Uterus (tissue), 4 donors: Measurements from ENCODE around the gene ACSL3. TPM values are rescaled to one million over a fixed set of nuclear protein-coding genes. Genes with fewer than 3 reads are reported as not detected.

Source experiments
- DNase-seq, 2 donors: peaks; one replicate each; pipeline ENCODE4 v3.0.0-alpha.2; 2019 to 2020
- H3K27ac ChIP-seq, 2 donors: fragments of 200-600 bp; sonication (generic); 1 replicate in 1 of 2; 2 replicates in 1 of 2; pipeline ENCODE4 v1.5.1; 2016 to 2018
- H3K27me3 ChIP-seq, 2 donors: fragments of 200-600 bp; sonication (generic); one replicate each; pipeline ENCODE4 v1.5.1; 2018 to 2019; ENCODE audit warnings: control low read depth in 1 of 2
- H3K36me3 ChIP-seq, 2 donors: fragments of 200-600 bp; sonication (generic); one replicate each; pipeline ENCODE4 v1.5.1; 2019; ENCODE audit warnings: control low read depth in 1 of 2
- H3K4me1 ChIP-seq, 2 donors: fragments of 200-600 bp; sonication (generic); one replicate each; pipeline ENCODE4 v1.5.1; 2018 to 2019; ENCODE audit warnings: control low read depth in 1 of 2
- H3K4me3 ChIP-seq, 2 donors: fragments of 200-600 bp; sonication (generic); 1 replicate in 1 of 2; 2 replicates in 1 of 2; pipeline ENCODE4 v1.5.1; 2018 to 2019; ENCODE audit warnings: mild to moderate bottlenecking in 1 of 2
- H3K9me3 ChIP-seq, 2 donors: fragments of 200-600 bp; sonication (generic); one replicate each; pipeline ENCODE4 v1.5.1; 2019; ENCODE audit warnings: control low read depth in 1 of 2
- POLR2A ChIP-seq, 2 donors: fragments of 450-650 bp; IDR thresholded peaks; one replicate each; pipeline ENCODE4 v1.6.1; 2016; ENCODE audit warnings: antibody characterized with exemption in 2 of 2, mild to moderate bottlenecking in 1 of 2, moderate library complexity in 1 of 2
- intact Hi-C: fragments of 100-400 bp; cut with DNase I; formaldehyde crosslinking; loops from one replicate; pipeline ENCODE4 v1.15.1; 2023; ENCODE audit warnings: low total_unique reads
- total RNA-seq, 4 donors: library from RNA; depleted of rRNA in 3 of 4; stranded (reverse); fragments of >200 nt in 3 of 4; gene quantifications; one replicate each; pipeline versions ENCODE4 v1.1.0 to v1.2.4, GENCODE V29; 2014 to 2023
- TF ChIP-seq, protein P1 (sequence below), 4 experiments: fragments of 200-600 bp in 2 of 4; fragments of 450-650 bp in 2 of 4; sonication (generic) in 2 of 4; IDR thresholded peaks; one replicate each; pipeline ENCODE4 v1.5.1; 2016 to 2019; ENCODE audit warnings: antibody characterized with exemption in 4 of 4, mild to moderate bottlenecking in 2 of 4, moderate library complexity in 1 of 4
- donor health status: DM: yes; HTN: yes; CAD: no.

The ACSL3 gene
- total RNA-seq, 4 donors from 2014 or later = 39.7 to 101 (median 61.2) TPM

DNA sequence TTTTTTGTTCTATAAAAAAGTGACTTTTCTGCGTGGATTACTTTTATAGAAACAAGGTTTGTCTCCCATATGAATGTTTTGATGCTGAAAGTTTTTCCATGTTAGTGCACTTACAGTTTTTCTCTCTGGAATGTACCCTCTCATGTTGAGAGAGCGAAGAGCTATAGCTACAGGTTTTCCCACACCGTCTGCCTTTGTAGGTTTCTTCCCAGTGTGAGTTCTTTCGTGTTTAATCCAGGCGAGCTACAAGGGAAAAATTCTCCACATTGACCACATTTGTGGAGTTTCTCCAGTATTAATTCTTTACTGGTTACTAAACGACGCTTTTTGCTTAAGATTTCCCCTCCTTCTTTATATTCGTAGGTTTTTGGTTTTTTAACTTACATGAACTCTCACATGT, 85.1 kb downstream of the ACSL3 start:
- TF ChIP-seq POLR2A (IDR thresholded peaks at IDR 0.05) = no peak
- TF ChIP-seq, protein P1, sequence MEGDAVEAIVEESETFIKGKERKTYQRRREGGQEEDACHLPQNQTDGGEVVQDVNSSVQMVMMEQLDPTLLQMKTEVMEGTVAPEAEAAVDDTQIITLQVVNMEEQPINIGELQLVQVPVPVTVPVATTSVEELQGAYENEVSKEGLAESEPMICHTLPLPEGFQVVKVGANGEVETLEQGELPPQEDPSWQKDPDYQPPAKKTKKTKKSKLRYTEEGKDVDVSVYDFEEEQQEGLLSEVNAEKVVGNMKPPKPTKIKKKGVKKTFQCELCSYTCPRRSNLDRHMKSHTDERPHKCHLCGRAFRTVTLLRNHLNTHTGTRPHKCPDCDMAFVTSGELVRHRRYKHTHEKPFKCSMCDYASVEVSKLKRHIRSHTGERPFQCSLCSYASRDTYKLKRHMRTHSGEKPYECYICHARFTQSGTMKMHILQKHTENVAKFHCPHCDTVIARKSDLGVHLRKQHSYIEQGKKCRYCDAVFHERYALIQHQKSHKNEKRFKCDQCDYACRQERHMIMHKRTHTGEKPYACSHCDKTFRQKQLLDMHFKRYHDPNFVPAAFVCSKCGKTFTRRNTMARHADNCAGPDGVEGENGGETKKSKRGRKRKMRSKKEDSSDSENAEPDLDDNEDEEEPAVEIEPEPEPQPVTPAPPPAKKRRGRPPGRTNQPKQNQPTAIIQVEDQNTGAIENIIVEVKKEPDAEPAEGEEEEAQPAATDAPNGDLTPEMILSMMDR (IDR thresholded peaks at IDR 0.05) = no peak
- no peaks in the 10 kb centered on the region for H3K36me3 ChIP-seq
- intact Hi-C loops = no loop called here
- no peak overlapping the region for H3K4me3 ChIP-seq
- no peaks in the 10 kb centered on the region for H3K4me1 ChIP-seq
- H3K9me3 ChIP-seq = no peaks in the 10 kb centered on the region
- no peak for DNase-seq
- H3K27ac ChIP-seq = no peak overlapping the region
- H3K27me3 ChIP-seq = no peaks in the 10 kb centered on the region

DNA sequence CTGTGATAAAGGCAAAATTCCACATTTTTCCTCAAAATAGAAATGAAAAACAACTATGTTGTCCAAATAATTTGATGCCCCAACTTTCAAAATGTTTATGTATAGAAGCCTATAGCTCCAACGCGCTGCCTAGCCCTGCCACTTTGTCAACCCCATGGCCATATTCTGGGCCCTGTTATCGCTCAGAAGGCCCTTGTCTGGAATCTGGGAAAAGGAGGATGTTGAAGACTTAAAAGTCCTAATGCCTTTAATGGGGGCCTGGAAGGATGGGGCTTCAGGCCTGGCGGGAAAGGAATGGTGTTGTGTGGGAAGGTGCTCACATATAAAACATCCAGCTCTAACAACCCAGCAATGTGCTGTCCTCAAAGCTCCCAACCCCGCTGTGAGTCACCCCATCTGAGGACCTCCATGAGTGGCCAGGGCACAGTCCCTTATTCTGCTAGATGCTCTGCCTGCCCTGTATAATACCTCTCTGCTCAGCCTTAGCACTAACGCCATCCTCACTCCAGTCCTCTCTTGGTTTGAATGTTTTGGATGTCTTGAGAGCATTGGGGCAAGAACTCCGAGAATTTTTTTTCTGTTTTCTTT, 86.0 kb downstream of the ACSL3 start:
- Histone ChIP-seq H3K27ac (no peak overlapping the region), H3K9me3 (no peaks in the 10 kb centered on the region), H3K27me3 (no peaks in the 10 kb centered on the region), H3K36me3 (no peaks in the 10 kb centered on the region), H3K4me3 (no peak overlapping the region), H3K4me1 (no peaks in the 10 kb centered on the region)
- intact Hi-C loops = no loop called here
- DNase-seq = no peak
- TF ChIP-seq, protein P1 (IDR thresholded peaks at IDR 0.05) = no peak
- no peak for TF ChIP-seq POLR2A (IDR thresholded peaks at IDR 0.05)

DNA sequence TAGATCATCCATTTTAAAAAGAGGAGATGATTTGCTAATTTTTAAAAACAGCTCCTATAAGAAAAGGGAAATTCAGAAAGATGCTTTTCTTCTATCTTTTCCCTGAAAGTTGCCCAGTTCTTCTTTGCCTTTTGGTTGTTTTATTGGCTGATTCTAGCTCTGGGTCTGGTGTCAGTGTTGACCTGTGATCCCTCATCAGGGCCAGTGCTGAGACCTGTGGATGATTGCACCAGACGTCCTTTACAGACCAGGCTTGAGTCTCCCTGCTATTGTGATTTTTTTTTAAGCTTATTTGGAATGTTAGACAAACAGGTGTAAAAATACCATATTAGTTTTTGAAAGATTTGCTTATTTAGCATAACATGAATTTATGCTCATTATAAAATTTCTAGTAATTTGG, 88.2 kb downstream of the ACSL3 start:
- H3K4me3 ChIP-seq = no peak overlapping the region
- H3K9me3 ChIP-seq = no peaks in the 10 kb centered on the region
- no peak overlapping the region for H3K27ac ChIP-seq
- no peaks in the 10 kb centered on the region for H3K27me3 ChIP-seq
- intact Hi-C loops = no loop called here
- TF ChIP-seq, protein P1 (IDR thresholded peaks at IDR 0.05) = no peak
- TF ChIP-seq POLR2A (IDR thresholded peaks at IDR 0.05) = no peak
- no peaks in the 10 kb centered on the region for H3K36me3 ChIP-seq
- H3K4me1 ChIP-seq = no peaks in the 10 kb centered on the region
- DNase-seq = no peak

DNA sequence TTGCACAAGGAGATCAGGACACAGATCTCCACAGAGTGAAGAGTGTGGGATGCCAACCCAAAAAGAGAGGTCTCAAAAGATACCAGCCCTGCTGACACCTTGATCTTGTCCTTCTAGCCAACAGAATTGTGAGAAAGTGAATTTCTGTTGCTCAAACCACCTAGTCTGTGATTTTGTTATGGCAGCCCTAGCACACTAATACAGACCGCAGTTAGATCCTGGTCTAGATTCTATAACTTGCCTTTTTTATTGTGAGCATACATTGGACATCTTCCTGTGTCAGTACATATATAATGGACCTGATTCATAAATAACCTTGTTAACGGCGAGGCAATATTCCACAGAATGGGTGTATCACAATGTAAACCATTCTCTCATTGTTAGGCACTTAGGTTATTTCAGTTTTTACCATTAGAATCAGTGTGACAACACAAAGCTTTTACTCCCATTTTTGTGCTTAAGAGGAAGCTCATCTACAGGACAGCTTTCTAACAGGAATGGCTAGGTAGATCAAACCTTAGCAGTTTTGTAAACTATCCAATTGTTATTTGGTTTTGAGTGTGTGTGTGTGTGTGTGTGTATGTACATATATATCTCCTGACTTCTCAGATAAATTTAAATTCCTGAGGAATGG, 89.0 kb downstream of the ACSL3 start:
- Histone ChIP-seq H3K27me3 (no peaks in the 10 kb centered on the region), H3K36me3 (no peaks in the 10 kb centered on the region), H3K27ac (no peak overlapping the region), H3K9me3 (no peaks in the 10 kb centered on the region), H3K4me1 (no peaks in the 10 kb centered on the region), H3K4me3 (no peak overlapping the region)
- no peak for DNase-seq
- TF ChIP-seq, protein P1 (IDR thresholded peaks at IDR 0.05) = no peak
- no peak for TF ChIP-seq POLR2A (IDR thresholded peaks at IDR 0.05)
- intact Hi-C loops = no loop called here

DNA sequence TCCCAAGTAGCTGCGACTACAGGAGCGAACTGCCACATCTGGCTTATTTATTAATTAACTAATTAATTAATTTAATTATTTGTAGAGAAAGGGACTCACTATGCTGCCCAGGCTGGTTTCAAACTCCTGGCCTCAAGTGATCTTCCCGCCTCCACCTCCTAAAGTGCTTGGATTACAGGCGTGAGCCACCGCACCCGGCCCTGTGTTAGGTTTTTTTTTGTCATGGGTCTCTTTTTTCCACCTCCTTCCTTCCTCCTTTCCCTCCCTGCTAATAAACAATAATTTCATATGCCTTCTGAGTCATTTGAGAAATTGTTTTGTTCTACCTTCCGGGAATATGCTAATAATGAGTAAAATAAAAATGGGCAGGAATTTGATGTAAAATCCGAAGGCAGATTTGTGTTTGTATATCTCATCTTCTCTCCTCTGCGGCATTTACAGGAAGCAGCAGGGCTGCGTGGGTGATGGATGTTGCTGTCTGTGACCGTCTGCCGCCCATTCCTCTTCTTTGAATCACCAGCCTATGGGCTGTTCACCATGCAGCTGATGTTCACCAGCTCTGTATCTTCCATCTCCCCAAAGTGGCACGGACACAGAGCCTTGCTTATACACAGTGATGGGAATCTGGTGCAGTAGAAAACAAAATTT, 89.9 kb downstream of the ACSL3 start:
- H3K9me3 ChIP-seq = no peaks in the 10 kb centered on the region
- no peaks in the 10 kb centered on the region for H3K36me3 ChIP-seq
- no peak overlapping the region for H3K27ac ChIP-seq
- DNase-seq = no peak
- intact Hi-C loops = no loop called here
- H3K4me3 ChIP-seq = no peak overlapping the region
- no peaks in the 10 kb centered on the region for H3K4me1 ChIP-seq
- H3K27me3 ChIP-seq = no peaks in the 10 kb centered on the region
- TF ChIP-seq POLR2A (IDR thresholded peaks at IDR 0.05) = no peak
- TF ChIP-seq, protein P1 (IDR thresholded peaks at IDR 0.05) = no peak
